H1 (cell line): ENCODE data around the gene P3R3URF. TPM values are rescaled to one million over a fixed set of nuclear protein-coding genes. Genes with fewer than 3 reads are reported as not detected.

ENCODE experiments used
- CTCF ChIA-PET: fragments of 300-600 bp; sonication (Branson Sonifier 250); formaldehyde crosslinking; loops from one replicate; lab custom pipeline; 2021; ENCODE audit not compliant: partially characterized antibody; lab: Charles Lee
- POLR2A ChIA-PET: fragments of 300-600 bp; sonication (Branson Sonifier 250); formaldehyde crosslinking; loops from one replicate; lab custom pipeline; 2021; ENCODE audit warnings: inconsistent platforms; ENCODE audit not compliant: partially characterized antibody; lab: Charles Lee
- DNase-seq, 2 experiments: peaks; one replicate each; pipeline versions ENCODE4 v3.0.0 to v3.0.0-alpha.2; 2010 to 2022; ENCODE audit warnings: low spot score in 2 of 2, low read depth in 1 of 2, mixed read lengths in 1 of 2
- FAIRE-seq: peaks from 2 replicates; lab custom pipeline; 2011; peaks lifted over from hg19 to GRCh38; lab: Jason Lieb, UNC
- H2AFZ ChIP-seq: 2 replicates; pipeline ENCODE4 v1.8.1; 2012; ENCODE audit warnings: low read length, inconsistent platforms
- H2AK5ac ChIP-seq: 2 replicates; pipeline ENCODE4 v1.6.1; 2013; ENCODE audit warnings: low read depth, low read length
- H2BK120ac ChIP-seq: replicated peaks from 2 replicates; pipeline ENCODE3; 2013; ENCODE audit warnings: low read depth, low read length, inconsistent platforms
- H2BK12ac ChIP-seq: 2 replicates; pipeline ENCODE4 v1.6.1; 2013; ENCODE audit warnings: low read depth, low read length
- H2BK15ac ChIP-seq: 2 replicates; pipeline ENCODE4 v1.6.1; 2013; ENCODE audit warnings: low read length
- H2BK20ac ChIP-seq: 2 replicates; pipeline ENCODE4 v1.6.1; 2013; ENCODE audit warnings: low read length
- H2BK5ac ChIP-seq: 2 replicates; pipeline ENCODE4 v1.6.1; 2013; ENCODE audit warnings: low read depth, low read length
- H3K14ac ChIP-seq: 2 replicates; pipeline ENCODE4 v1.6.1; 2013; ENCODE audit warnings: inconsistent platforms; ENCODE audit not compliant: insufficient read length
- H3K18ac ChIP-seq: 2 replicates; pipeline ENCODE4 v1.6.1; 2013; ENCODE audit warnings: low read length; ENCODE audit errors: extremely low read depth
- H3K23ac ChIP-seq: 2 replicates; pipeline ENCODE4 v1.6.1; 2013; ENCODE audit warnings: inconsistent platforms; ENCODE audit not compliant: insufficient read length
- H3K23me2 ChIP-seq: 2 replicates; pipeline ENCODE4 v1.6.1; 2013; ENCODE audit warnings: low read depth, low read length
- H3K27ac ChIP-seq: 2 replicates; pipeline ENCODE4 v1.6.1; 2011; ENCODE audit warnings: low read depth, low read length, inconsistent platforms
- H3K27me3 ChIP-seq, 4 experiments: replicated peaks in 1 of 4; 1 replicate in 1 of 4; 2 replicates in 3 of 4; pipeline versions ENCODE4 v1.6.1 to v1.8.1; 2011 to 2013; ENCODE audit warnings: low read length in 3 of 4, mild to moderate bottlenecking in 3 of 4, inconsistent platforms in 2 of 4, mixed read lengths in 2 of 4, moderate library complexity in 1 of 4; ENCODE audit not compliant: control insufficient read depth in 3 of 4, insufficient read depth in 3 of 4; ENCODE audit errors: extremely low read depth in 1 of 4
- H3K36me3 ChIP-seq, 4 experiments: 2 replicates each; pipeline versions ENCODE4 v1.6.1 to v1.8.1; 2011 to 2013; ENCODE audit warnings: mild to moderate bottlenecking in 4 of 4, low read length in 3 of 4, moderate library complexity in 2 of 4, control low read depth in 1 of 4, inconsistent platforms in 1 of 4; ENCODE audit not compliant: insufficient read depth in 4 of 4, control insufficient read depth in 2 of 4
- H3K4ac ChIP-seq: replicated peaks from 2 replicates; pipeline ENCODE3; 2013; ENCODE audit warnings: low read length, low read depth, mixed read lengths, inconsistent platforms; ENCODE audit not compliant: insufficient read length
- H3K4me1 ChIP-seq, 4 experiments: replicated peaks in 1 of 4; 1 replicate in 1 of 4; 2 replicates in 3 of 4; pipeline versions ENCODE4 v1.6.1 to v1.8.1; 2011 to 2013; ENCODE audit warnings: low read length in 3 of 4, inconsistent platforms in 2 of 4, mixed read lengths in 1 of 4; ENCODE audit not compliant: insufficient read depth in 4 of 4, control insufficient read depth in 3 of 4
- H3K4me2 ChIP-seq, 2 experiments: 2 replicates each; pipeline versions ENCODE4 v1.6.1 to v1.8.1; 2011 to 2013; ENCODE audit warnings: low read depth in 2 of 2, low read length in 2 of 2, control low read depth in 1 of 2, inconsistent platforms in 1 of 2, mild to moderate bottlenecking in 1 of 2; ENCODE audit not compliant: insufficient read depth in 1 of 2
- H3K4me3 ChIP-seq, 4 experiments: fragments of 200-600, 300-600 bp in 1 of 4; sonication (generic), shearing (Covaris generic), sonication (Bioruptor Twin) in 1 of 4; 2 replicates each; pipeline versions ENCODE4 v1.5.1 to v1.8.1; 2011 to 2016; ENCODE audit warnings: low read length in 4 of 4, low read depth in 3 of 4, control low read depth in 2 of 4, inconsistent platforms in 2 of 4, mild to moderate bottlenecking in 2 of 4, mixed read lengths in 1 of 4, moderate library complexity in 1 of 4; ENCODE audit not compliant: insufficient read depth in 2 of 4; ENCODE audit errors: extremely low read depth in 1 of 4
- H3K56ac ChIP-seq: replicated peaks from 2 replicates; pipeline ENCODE3; 2013; ENCODE audit warnings: low read depth, mild to moderate bottlenecking, mixed read lengths, low read length, inconsistent platforms; ENCODE audit not compliant: insufficient read length
- H3K79me1 ChIP-seq: 2 replicates; pipeline ENCODE4 v1.6.1; 2013; ENCODE audit warnings: low read depth, low read length, control low read depth
- H3K79me2 ChIP-seq, 2 experiments: 2 replicates each; pipeline versions ENCODE4 v1.6.1 to v1.8.1; 2012 to 2013; ENCODE audit warnings: low read length in 2 of 2, mild to moderate bottlenecking in 2 of 2, inconsistent platforms in 1 of 2; ENCODE audit not compliant: insufficient read depth in 2 of 2, control insufficient read depth in 1 of 2
- H3K9ac ChIP-seq, 4 experiments: replicated peaks in 1 of 4; 1 replicate in 1 of 4; 2 replicates in 3 of 4; pipeline versions ENCODE4 v1.6.1 to v1.8.1; 2011 to 2013; ENCODE audit warnings: low read depth in 3 of 4, low read length in 3 of 4, control low read depth in 2 of 4, mild to moderate bottlenecking in 2 of 4, moderate library complexity in 2 of 4, inconsistent platforms in 1 of 4; ENCODE audit errors: extremely low read depth in 1 of 4
- H3K9me3 ChIP-seq, 2 experiments: 2 replicates each; pipeline versions ENCODE4 v1.6.1 to v1.8.1; 2012 to 2013; ENCODE audit warnings: mild to moderate bottlenecking in 2 of 2, moderate library complexity in 2 of 2, control low read depth in 1 of 2, inconsistent platforms in 1 of 2, low read depth in 1 of 2, low read length in 1 of 2, mixed read lengths in 1 of 2; ENCODE audit not compliant: insufficient read depth in 2 of 2
- H4K20me1 ChIP-seq, 2 experiments: replicated peaks in 1 of 2; 2 replicates each; pipeline versions ENCODE3 to v1.8.1; 2011 to 2013; ENCODE audit warnings: inconsistent platforms in 2 of 2, low read length in 2 of 2, mild to moderate bottlenecking in 1 of 2; ENCODE audit not compliant: insufficient read depth in 2 of 2, control insufficient read depth in 1 of 2
- H4K5ac ChIP-seq: 2 replicates; pipeline ENCODE4 v1.6.1; 2013; ENCODE audit warnings: low read length, low read depth, mixed read lengths, inconsistent platforms; ENCODE audit not compliant: insufficient read length
- H4K8ac ChIP-seq: 2 replicates; pipeline ENCODE4 v1.8.0; 2013; ENCODE audit warnings: mild to moderate bottlenecking, moderate library complexity, low read length, inconsistent platforms; ENCODE audit not compliant: insufficient read depth; ENCODE audit errors: extremely low read depth
- H4K91ac ChIP-seq: replicated peaks from 2 replicates; pipeline ENCODE3; 2013; ENCODE audit warnings: low read length, mixed read lengths, inconsistent platforms; ENCODE audit not compliant: insufficient read length
- EZH2 ChIP-seq: fragments of 200-600 bp; sonication (generic); IDR thresholded peaks from 2 replicates; pipeline ENCODE4 v1.7.1; 2012; ENCODE audit warnings: low read depth, mild to moderate bottlenecking, moderate library complexity, low read length, inconsistent platforms; ENCODE audit not compliant: severe bottlenecking
- GABPA ChIP-seq: IDR thresholded peaks from 2 replicates; pipeline ENCODE4 v1.6.1; 2011; ENCODE audit warnings: mild to moderate bottlenecking, low read length, moderate library complexity, borderline replicate concordance; ENCODE audit not compliant: insufficient read depth
- RXRA ChIP-seq: IDR thresholded peaks from 2 replicates; pipeline ENCODE4 v1.6.1; 2011; ENCODE audit warnings: low read depth, mild to moderate bottlenecking, low read length, moderate library complexity; ENCODE audit not compliant: insufficient read depth
- SP4 ChIP-seq: IDR thresholded peaks from 2 replicates; pipeline ENCODE4 v1.6.1; 2012; ENCODE audit warnings: low read length, inconsistent platforms
- TAF7 ChIP-seq: optimal IDR thresholded peaks from 2 replicates; pipeline ENCODE3; 2011; ENCODE audit warnings: low read depth, mild to moderate bottlenecking, inconsistent platforms, low read length, moderate library complexity, borderline replicate concordance
- USF2 ChIP-seq: IDR thresholded peaks from 2 replicates; pipeline ENCODE4 v1.6.1; 2011; ENCODE audit warnings: low read length, improper control_type of control experiment
- WGBS, 2 experiments: shearing (Covaris generic) in 1 of 2; methylation state at CpG; one replicate each; pipeline versions ENCODE4 v1.1.6 to v1.1.7; 2013 to 2015; ENCODE audit warnings: low lambda C conversion rate in 2 of 2, mixed read lengths in 2 of 2, inconsistent platforms in 1 of 2, low coverage in 1 of 2, missing lambda C conversion rate in 1 of 2; ENCODE audit not compliant: insufficient replicate concordance in 2 of 2, insufficient coverage in 1 of 2, insufficient read length in 1 of 2; ENCODE audit errors: extremely low coverage in 1 of 2, missing lambda C conversion rate in 1 of 2; 5-methylcytosine and 5-hydroxymethylcytosine counted together
- polyA plus RNA-seq, 7 experiments: library from polyadenylated mRNA; depleted of rRNA in 3 of 7; stranded (reverse) in 5 of 7; unstranded in 2 of 7; fragments of >200 nt in 5 of 7; fragments of 200-250 nt in 2 of 7; gene quantifications; 1 replicate in 5 of 7; 2 replicates in 1 of 7; 4 replicates in 1 of 7; pipeline versions ENCODE4 v1.2.1 to v1.2.3, GENCODE V29; 2011 to 2013; ENCODE audit warnings: missing spikeins in 2 of 7, mixed read lengths in 2 of 7
- total RNA-seq: library from RNA; stranded (reverse); fragmentation: NEBNext Ultra II Directional; extraction: Animal tissue kit (Norgen Biotek cat#: 25700); gene quantifications from 2 replicates; pipeline ENCODE4 v1.2.1, GENCODE V29; 2021
- TF ChIP-seq, protein P1 (sequence below): IDR thresholded peaks from 2 replicates; pipeline ENCODE4 v1.6.1; 2012; ENCODE audit warnings: low read length, inconsistent platforms

The P3R3URF gene
- total and polyA plus RNA-seq, 2 of the 8 experiments (the other 6 are each of a cell fraction or from before 2014, with no cell fraction given) = not detected

- DNase-seq = peak; percentile 44 to 85
- Histone ChIP-seq H2BK5ac (no peak overlapping the region), H3K23ac (no peak overlapping the region), H3K36me3 (no peaks in the 10 kb centered on the region), H3K79me1 (no peaks in the 10 kb centered on the region), H4K91ac (no peak overlapping the region), H2BK120ac (no peak overlapping the region), H3K9ac (no peak overlapping the region), H2BK12ac (peak overlapping the region; percentile 62; the same call in 1 of the 2 replicates), H3K4me1 (peaks cover 2 to 15% (median 6%) of the 10 kb centered on the region in 4 experiments), H3K27ac (no peak overlapping the region), H3K9me3 (no peaks in the 10 kb centered on the region), H3K4me3 (no peak overlapping the region), H3K18ac (no peak overlapping the region), H2BK20ac (peak overlapping the region; percentile 86; the same call in 1 of the 2 replicates), H3K56ac (no peak overlapping the region), H3K4ac (no peak overlapping the region), H3K79me2 (no peaks in the 10 kb centered on the region), H3K23me2 (peaks cover 2% of the 10 kb centered on the region; the same call in 1 of the 2 replicates), H2AFZ (peak overlapping the region; percentile 90), H4K5ac (no peak overlapping the region), H4K8ac (no peak overlapping the region), H2AK5ac (no peak overlapping the region), H3K4me2 (no peak overlapping the region), H4K20me1 (peaks cover 0 to 3% of the 10 kb centered on the region in 2 experiments), H3K27me3 (no peaks in the 10 kb centered on the region; a peak in 1 of 7 replicates), H2BK15ac (peak overlapping the region; percentile 2; the same call in 1 of the 2 replicates), H3K14ac (no peak overlapping the region)
- ChIA-PET CTCF (interaction anchor here (0.6 to 7.3 kb wide), 18 partner anchors 10 to 818 kb away, joined by 3 to 128 read pairs (median 4); no protein-coding TSS in a partner anchor), POLR2A (interaction anchor here (0.9 to 1.4 kb wide), 2 partner anchors 47 to 594 kb away, joined by 3 to 4 read pairs; partner anchors contain the start of gene PIK3R3)
- WGBS, 2 experiments = 31% methylated on average over 10 of the region's 10 CpGs; no CpG with 5 or more reads in 1 of the 2 experiments
- no peak for FAIRE-seq
- TF ChIP-seq GABPA (no peak), TAF7 (peak; percentile 29), SP4 (no peak), RXRA (no peak), EZH2 (no peak), USF2 (no peak)
- TF ChIP-seq, protein P1, sequence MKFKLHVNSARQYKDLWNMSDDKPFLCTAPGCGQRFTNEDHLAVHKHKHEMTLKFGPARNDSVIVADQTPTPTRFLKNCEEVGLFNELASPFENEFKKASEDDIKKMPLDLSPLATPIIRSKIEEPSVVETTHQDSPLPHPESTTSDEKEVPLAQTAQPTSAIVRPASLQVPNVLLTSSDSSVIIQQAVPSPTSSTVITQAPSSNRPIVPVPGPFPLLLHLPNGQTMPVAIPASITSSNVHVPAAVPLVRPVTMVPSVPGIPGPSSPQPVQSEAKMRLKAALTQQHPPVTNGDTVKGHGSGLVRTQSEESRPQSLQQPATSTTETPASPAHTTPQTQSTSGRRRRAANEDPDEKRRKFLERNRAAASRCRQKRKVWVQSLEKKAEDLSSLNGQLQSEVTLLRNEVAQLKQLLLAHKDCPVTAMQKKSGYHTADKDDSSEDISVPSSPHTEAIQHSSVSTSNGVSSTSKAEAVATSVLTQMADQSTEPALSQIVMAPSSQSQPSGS = no peak
Measured at GRCh38 chr1:46179138-46180081, 3.1 kb upstream of the P3R3URF start.
